Caco-2 (cell line): Measurements from ENCODE around the gene FBXO34. TPM values are rescaled to one million over a fixed set of nuclear protein-coding genes. Genes with fewer than 3 reads are reported as not detected.
A peak's percentile ranks its signal among the peaks of the same experiment; 100 is the strongest.

Source experiments
- BruUV-seq: library from RNA; stranded (reverse); fragments of 400-500 nt; replicated peaks from 2 replicates; lab custom pipeline; 2021; lab: Mats Ljungman, UMichigan
- CTCF ChIA-PET: fragments of 300-600 bp; sonication (Branson Sonifier 250); formaldehyde crosslinking; loops from one replicate; lab custom pipeline; 2022; ENCODE audit warnings: antibody characterized with exemption; lab: Charles Lee
- POLR2A ChIA-PET: fragments of 300-600 bp; sonication (Branson Sonifier 250); formaldehyde crosslinking; loops from one replicate; lab custom pipeline; 2022; ENCODE audit warnings: antibody characterized with exemption; lab: Charles Lee
- DNase-seq, 2 experiments: peaks; one replicate each; pipeline versions ENCODE4 v3.0.0 to v3.0.0-alpha.2; 2020 to 2022
- H3K27me3 ChIP-seq: replicated peaks from 2 replicates; pipeline ENCODE4 v1.6.0; 2011; ENCODE audit warnings: low read length; ENCODE audit not compliant: control insufficient read depth, insufficient read depth
- H3K36me3 ChIP-seq: 2 replicates; pipeline ENCODE4 v1.5.1; 2011; ENCODE audit warnings: low read length; ENCODE audit not compliant: control insufficient read depth, insufficient read depth
- H3K4me1 ChIP-seq: fragments of 250-450 bp; sonication (Bioruptor Pico); 2 replicates; pipeline ENCODE4 v1.5.1; 2020; ENCODE audit warnings: mild to moderate bottlenecking
- H3K4me3 ChIP-seq: 2 replicates; pipeline ENCODE4 v1.5.1; 2011; ENCODE audit warnings: low read depth, mild to moderate bottlenecking, control low read depth, low read length
- H3K9me3 ChIP-seq: fragments of 250-450 bp; sonication (Bioruptor Pico); 2 replicates; pipeline ENCODE4 v1.5.1; 2020; ENCODE audit warnings: mild to moderate bottlenecking, moderate library complexity
- H3K27ac Mint-ChIP-seq: one replicate; pipeline ENCODE4 v1.8.0; 2022; ENCODE audit warnings: mixed read lengths; ENCODE audit not compliant: unreplicated experiment
- H3K27me3 Mint-ChIP-seq: one replicate; pipeline ENCODE4 v1.8.0; 2022; ENCODE audit warnings: mixed read lengths; ENCODE audit not compliant: insufficient read depth, unreplicated experiment
- H3K36me3 Mint-ChIP-seq: one replicate; pipeline ENCODE4 v1.8.0; 2022; ENCODE audit warnings: mild to moderate bottlenecking, mixed read lengths; ENCODE audit not compliant: insufficient read depth, unreplicated experiment
- H3K4me1 Mint-ChIP-seq: one replicate; pipeline ENCODE4 v1.8.0; 2022; ENCODE audit warnings: low read depth, mixed read lengths; ENCODE audit not compliant: unreplicated experiment
- H3K4me3 Mint-ChIP-seq: one replicate; pipeline ENCODE4 v1.8.0; 2022; ENCODE audit warnings: mild to moderate bottlenecking, moderate library complexity, mixed read lengths; ENCODE audit not compliant: unreplicated experiment
- H3K9me3 Mint-ChIP-seq: one replicate; pipeline ENCODE4 v1.8.0; 2022; ENCODE audit warnings: mixed read lengths; ENCODE audit not compliant: unreplicated experiment
- CTCF ChIP-seq, 2 experiments: fragments of 200-600 bp in 1 of 2; IDR thresholded peaks; 1 replicate in 1 of 2; 2 replicates in 1 of 2; pipeline versions ENCODE4 v1.5.1 to v1.8.0; 2011 to 2022; ENCODE audit warnings: antibody characterized with exemption in 1 of 2, control low read depth in 1 of 2, inconsistent platforms in 1 of 2, low read depth in 1 of 2, low read length in 1 of 2, mild to moderate bottlenecking in 1 of 2, moderate library complexity in 1 of 2; ENCODE audit not compliant: insufficient read depth in 1 of 2, severe bottlenecking in 1 of 2, unreplicated experiment in 1 of 2
- intact Hi-C: fragments of 100-400 bp; cut with micrococcal nuclease; formaldehyde crosslinking; loops from one replicate; pipeline ENCODE4 v1.10.0; 2022; ENCODE audit not compliant: unreplicated experiment
- total RNA-seq: library from RNA; stranded (reverse); gene quantifications from 2 replicates; pipeline ENCODE4 v1.2.3, GENCODE V29; 2022

Gene FBXO34
- total RNA-seq, 1 experiment from 2014 or later, result 23.7 TPM

DNA sequence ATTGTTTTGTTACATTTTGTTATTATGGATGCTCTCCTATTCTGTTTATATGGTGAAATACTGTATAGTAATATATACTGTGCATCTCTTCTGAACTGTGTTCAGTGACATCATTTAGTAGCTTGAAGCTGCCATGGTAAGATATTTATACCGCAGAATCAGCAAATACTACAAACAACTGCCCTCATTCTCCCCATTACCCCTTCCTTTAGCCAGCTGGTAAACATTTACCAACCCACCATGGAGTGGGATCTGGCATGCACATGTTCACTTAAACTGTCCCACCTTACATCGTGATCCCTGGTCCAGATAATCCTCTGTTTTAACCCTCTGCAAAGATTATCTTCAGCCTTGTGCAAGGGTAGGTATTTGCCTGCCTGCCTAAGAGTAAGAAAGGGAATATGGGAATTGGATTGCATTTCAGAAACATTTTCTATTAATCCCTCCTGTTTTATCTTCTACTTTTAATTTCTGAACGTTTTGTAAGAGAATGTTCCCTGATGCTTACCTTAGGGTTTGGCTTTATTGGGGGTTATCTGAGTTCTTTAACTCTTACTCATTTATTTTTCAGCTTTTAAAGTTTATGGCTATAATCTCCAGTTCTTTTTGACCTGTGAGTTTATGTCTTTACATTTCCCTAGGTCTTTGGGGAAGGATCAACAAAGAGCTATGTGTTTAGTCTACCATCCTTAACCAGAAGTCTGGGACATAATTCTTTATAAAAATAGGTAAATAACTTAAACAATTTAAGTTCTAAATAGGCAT lies 46.5 kb downstream of the FBXO34 start:
- peaks cover 38% of the 10 kb centered on the region for H3K36me3 Mint-ChIP-seq
- no TSS peak for BruUV-seq

GRCh38 chr14:55318694-55319093 lies 47.5 kb downstream of the FBXO34 start:
- POLR2A ChIA-PET, result no interaction called here
- no peak for DNase-seq
- no peak overlapping the region for H3K27ac Mint-ChIP-seq
- no peak for TF ChIP-seq CTCF (IDR thresholded peaks at IDR 0.05; ENCODE audit: insufficient read depth in 1 of 2, low read depth in 1 of 2, low read length in 1 of 2, severe bottlenecking in 1 of 2, unreplicated experiment in 1 of 2)
- intact Hi-C loops, result no loop called here
- BruUV-seq, result no TSS peak
- H3K9me3 ChIP-seq, result peaks cover 14% of the 10 kb centered on the region
- peaks cover 21% of the 10 kb centered on the region for H3K9me3 Mint-ChIP-seq
- no peaks in the 10 kb centered on the region for H3K36me3 ChIP-seq
- H3K4me3 ChIP-seq, result no peak overlapping the region
- no peak overlapping the region for H3K4me3 Mint-ChIP-seq
- H3K4me1 ChIP-seq, result peaks cover 40% of the 10 kb centered on the region
- peaks cover 28% of the 10 kb centered on the region for H3K36me3 Mint-ChIP-seq
- H3K4me1 Mint-ChIP-seq, result peaks cover 13% of the 10 kb centered on the region
- H3K27me3 Mint-ChIP-seq, result no peaks in the 10 kb centered on the region
- CTCF ChIA-PET, result interaction anchor here (1.6 kb wide), 1 partner anchor 35 kb away, joined by 7 read pairs; no protein-coding TSS in a partner anchor
- H3K27me3 ChIP-seq, result no peaks in the 10 kb centered on the region

More for the DNA sequence above, 46.5 kb downstream of the FBXO34 start:
- Histone ChIP-seq H3K27me3 (no peaks in the 10 kb centered on the region), H3K4me1 (peaks cover 40% of the 10 kb centered on the region), H3K36me3 (no peaks in the 10 kb centered on the region), H3K4me3 (no peak overlapping the region), H3K9me3 (peaks cover 17% of the 10 kb centered on the region)
- Mint-ChIP-seq H3K27me3 (no peaks in the 10 kb centered on the region), H3K4me1 (peaks cover 13% of the 10 kb centered on the region), H3K9me3 (peaks cover 30% of the 10 kb centered on the region), H3K4me3 (no peak overlapping the region), H3K27ac (peak overlapping the region; percentile 72)
- intact Hi-C loops, result loop anchor here (2.0 kb wide), 1 partner anchor 37 kb away; no protein-coding TSS in a partner anchor
- DNase-seq, result no peak
- TF ChIP-seq CTCF (IDR thresholded peaks at IDR 0.05; ENCODE audit: insufficient read depth in 1 of 2, low read depth in 1 of 2, low read length in 1 of 2, severe bottlenecking in 1 of 2, unreplicated experiment in 1 of 2), result no peak
- POLR2A ChIA-PET, result no interaction called here
- CTCF ChIA-PET, result interaction anchor here (1.5 to 1.6 kb wide), 3 partner anchors 16 to 37 kb away, joined by 4 to 13 read pairs (median 7); no protein-coding TSS in a partner anchor

GRCh38 chr14:55323910-55324309 lies 52.7 kb downstream of the FBXO34 start:
- POLR2A ChIA-PET, result no interaction called here
- Histone ChIP-seq H3K4me1 (peaks cover 8% of the 10 kb centered on the region), H3K9me3 (no peaks in the 10 kb centered on the region), H3K36me3 (no peaks in the 10 kb centered on the region), H3K27me3 (no peaks in the 10 kb centered on the region), H3K4me3 (no peak overlapping the region)
- H3K27me3 Mint-ChIP-seq, result no peaks in the 10 kb centered on the region
- no peaks in the 10 kb centered on the region for H3K9me3 Mint-ChIP-seq
- no TSS peak for BruUV-seq
- peaks cover 15% of the 10 kb centered on the region for H3K36me3 Mint-ChIP-seq
- no peak for DNase-seq
- no peak overlapping the region for H3K27ac Mint-ChIP-seq
- CTCF ChIA-PET, result interaction anchor here (0.7 kb wide), 1 partner anchor 30 kb away, joined by 3 read pairs; no protein-coding TSS in a partner anchor
- H3K4me1 Mint-ChIP-seq, result peaks cover 13% of the 10 kb centered on the region
- H3K4me3 Mint-ChIP-seq, result no peak overlapping the region
- no peak for TF ChIP-seq CTCF (IDR thresholded peaks at IDR 0.05; ENCODE audit: insufficient read depth in 1 of 2, low read depth in 1 of 2, low read length in 1 of 2, severe bottlenecking in 1 of 2, unreplicated experiment in 1 of 2)
- intact Hi-C loops, result no loop called here
